ENCODE data around the gene GPR108. TPM values are rescaled to one million over a fixed set of nuclear protein-coding genes. Genes with fewer than 3 reads are reported as not detected.

Gene GPR108
- total and polyA plus RNA-seq, 2 of the 13 experiments (the other 11 are each of a cell fraction or from before 2014, with no cell fraction given) = 36.4 to 63.0 TPM

DNA sequence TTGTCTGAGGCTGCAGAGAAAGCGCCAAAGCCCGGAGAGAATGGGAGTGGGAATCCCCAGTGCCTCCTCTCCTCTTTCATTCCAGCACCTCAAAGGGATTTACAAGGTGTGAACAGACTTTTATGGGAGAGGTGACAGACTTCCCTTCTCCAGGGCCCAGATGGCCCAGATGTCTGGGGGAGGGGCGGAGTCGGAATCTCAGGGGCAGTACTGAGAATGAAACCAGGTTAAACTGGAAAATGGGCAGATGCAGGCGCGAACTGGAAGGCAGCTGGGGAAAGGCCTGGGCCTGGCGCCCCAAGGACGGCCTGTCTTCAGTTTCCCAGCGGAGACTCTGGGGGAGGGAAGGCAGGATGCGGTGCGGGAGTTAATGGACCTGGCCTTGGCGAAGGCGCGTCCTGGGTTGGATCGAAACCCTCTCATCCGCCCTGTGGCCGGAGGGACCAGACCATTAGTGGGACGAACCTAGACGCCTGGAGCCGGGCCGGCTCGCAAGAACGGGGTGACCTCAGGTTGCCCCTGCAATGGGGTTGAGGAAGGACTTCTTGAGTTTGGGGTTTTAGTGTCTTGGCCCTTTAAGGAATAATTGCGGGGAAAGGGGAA, 1.5 kb upstream of the GPR108 start (continued):
- TF ChIP-seq ZSCAN9 (CRISPR knock-in tag; IDR thresholded peaks at IDR 0.05; ENCODE audit: borderline replicate concordance) (no peak), SAFB2 (CRISPR knock-in tag; IDR thresholded peaks at IDR 0.05; ENCODE audit: borderline replicate concordance, low read depth) (no peak), ZNF780A (CRISPR knock-in tag; IDR thresholded peaks at IDR 0.05) (no peak), EZH2 (conservative IDR thresholded peaks at IDR 0.05; ENCODE audit: low read depth, low read length) (no peak), ZBTB21 (CRISPR knock-in tag; IDR thresholded peaks at IDR 0.05) (no peak), FIP1L1 (IDR thresholded peaks at IDR 0.05; ENCODE audit: borderline replicate concordance, insufficient read depth, low read depth, low read length) (no peak), PLRG1 (conservative IDR thresholded peaks at IDR 0.05) (no peak), HCFC1 (IDR thresholded peaks at IDR 0.05; ENCODE audit: low read depth, low read length) (no peak), RFXAP (CRISPR knock-in tag; IDR thresholded peaks at IDR 0.05; ENCODE audit: borderline replicate concordance) (0 out of 2 replicates have a peak, but pooled peaks have one; percentile 19), HOXA5 (CRISPR knock-in tag; IDR thresholded peaks at IDR 0.05) (0 out of 2 replicates have a peak, but pooled peaks have one; percentile 7), ZNF264 (CRISPR knock-in tag; IDR thresholded peaks at IDR 0.05) (no peak), ZNF501 (CRISPR knock-in tag; IDR thresholded peaks at IDR 0.05) (no peak), ZNF816 (CRISPR knock-in tag; IDR thresholded peaks at IDR 0.05; ENCODE audit: borderline replicate concordance) (no peak), KDM3A (CRISPR knock-in tag; IDR thresholded peaks at IDR 0.05; ENCODE audit: low read depth) (no peak), HOXA7 (CRISPR knock-in tag; IDR thresholded peaks at IDR 0.05) (no peak), ZFP90 (CRISPR knock-in tag; IDR thresholded peaks at IDR 0.05; ENCODE audit: borderline replicate concordance) (0 out of 2 replicates have a peak, but pooled peaks have one; percentile 41), PRMT3 (CRISPR knock-in tag; IDR thresholded peaks at IDR 0.05; ENCODE audit: borderline replicate concordance, low read depth) (no peak), ZNF382 (CRISPR knock-in tag; IDR thresholded peaks at IDR 0.05; ENCODE audit: borderline replicate concordance) (no peak), WIZ (CRISPR knock-in tag; IDR thresholded peaks at IDR 0.05) (no peak)
- TF ChIP-seq, protein P1, sequence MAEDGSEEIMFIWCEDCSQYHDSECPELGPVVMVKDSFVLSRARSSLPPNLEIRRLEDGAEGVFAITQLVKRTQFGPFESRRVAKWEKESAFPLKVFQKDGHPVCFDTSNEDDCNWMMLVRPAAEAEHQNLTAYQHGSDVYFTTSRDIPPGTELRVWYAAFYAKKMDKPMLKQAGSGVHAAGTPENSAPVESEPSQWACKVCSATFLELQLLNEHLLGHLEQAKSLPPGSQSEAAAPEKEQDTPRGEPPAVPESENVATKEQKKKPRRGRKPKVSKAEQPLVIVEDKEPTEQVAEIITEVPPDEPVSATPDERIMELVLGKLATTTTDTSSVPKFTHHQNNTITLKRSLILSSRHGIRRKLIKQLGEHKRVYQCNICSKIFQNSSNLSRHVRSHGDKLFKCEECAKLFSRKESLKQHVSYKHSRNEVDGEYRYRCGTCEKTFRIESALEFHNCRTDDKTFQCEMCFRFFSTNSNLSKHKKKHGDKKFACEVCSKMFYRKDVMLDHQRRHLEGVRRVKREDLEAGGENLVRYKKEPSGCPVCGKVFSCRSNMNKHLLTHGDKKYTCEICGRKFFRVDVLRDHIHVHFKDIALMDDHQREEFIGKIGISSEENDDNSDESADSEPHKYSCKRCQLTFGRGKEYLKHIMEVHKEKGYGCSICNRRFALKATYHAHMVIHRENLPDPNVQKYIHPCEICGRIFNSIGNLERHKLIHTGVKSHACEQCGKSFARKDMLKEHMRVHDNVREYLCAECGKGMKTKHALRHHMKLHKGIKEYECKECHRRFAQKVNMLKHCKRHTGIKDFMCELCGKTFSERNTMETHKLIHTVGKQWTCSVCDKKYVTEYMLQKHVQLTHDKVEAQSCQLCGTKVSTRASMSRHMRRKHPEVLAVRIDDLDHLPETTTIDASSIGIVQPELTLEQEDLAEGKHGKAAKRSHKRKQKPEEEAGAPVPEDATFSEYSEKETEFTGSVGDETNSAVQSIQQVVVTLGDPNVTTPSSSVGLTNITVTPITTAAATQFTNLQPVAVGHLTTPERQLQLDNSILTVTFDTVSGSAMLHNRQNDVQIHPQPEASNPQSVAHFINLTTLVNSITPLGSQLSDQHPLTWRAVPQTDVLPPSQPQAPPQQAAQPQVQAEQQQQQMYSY (CRISPR knock-in tag; IDR thresholded peaks at IDR 0.05) = peak; percentile 62
- TF ChIP-seq, protein P2, sequence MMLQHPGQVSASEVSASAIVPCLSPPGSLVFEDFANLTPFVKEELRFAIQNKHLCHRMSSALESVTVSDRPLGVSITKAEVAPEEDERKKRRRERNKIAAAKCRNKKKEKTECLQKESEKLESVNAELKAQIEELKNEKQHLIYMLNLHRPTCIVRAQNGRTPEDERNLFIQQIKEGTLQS (CRISPR knock-in tag; IDR thresholded peaks at IDR 0.05) = no peak
- TF ChIP-seq, protein P3, sequence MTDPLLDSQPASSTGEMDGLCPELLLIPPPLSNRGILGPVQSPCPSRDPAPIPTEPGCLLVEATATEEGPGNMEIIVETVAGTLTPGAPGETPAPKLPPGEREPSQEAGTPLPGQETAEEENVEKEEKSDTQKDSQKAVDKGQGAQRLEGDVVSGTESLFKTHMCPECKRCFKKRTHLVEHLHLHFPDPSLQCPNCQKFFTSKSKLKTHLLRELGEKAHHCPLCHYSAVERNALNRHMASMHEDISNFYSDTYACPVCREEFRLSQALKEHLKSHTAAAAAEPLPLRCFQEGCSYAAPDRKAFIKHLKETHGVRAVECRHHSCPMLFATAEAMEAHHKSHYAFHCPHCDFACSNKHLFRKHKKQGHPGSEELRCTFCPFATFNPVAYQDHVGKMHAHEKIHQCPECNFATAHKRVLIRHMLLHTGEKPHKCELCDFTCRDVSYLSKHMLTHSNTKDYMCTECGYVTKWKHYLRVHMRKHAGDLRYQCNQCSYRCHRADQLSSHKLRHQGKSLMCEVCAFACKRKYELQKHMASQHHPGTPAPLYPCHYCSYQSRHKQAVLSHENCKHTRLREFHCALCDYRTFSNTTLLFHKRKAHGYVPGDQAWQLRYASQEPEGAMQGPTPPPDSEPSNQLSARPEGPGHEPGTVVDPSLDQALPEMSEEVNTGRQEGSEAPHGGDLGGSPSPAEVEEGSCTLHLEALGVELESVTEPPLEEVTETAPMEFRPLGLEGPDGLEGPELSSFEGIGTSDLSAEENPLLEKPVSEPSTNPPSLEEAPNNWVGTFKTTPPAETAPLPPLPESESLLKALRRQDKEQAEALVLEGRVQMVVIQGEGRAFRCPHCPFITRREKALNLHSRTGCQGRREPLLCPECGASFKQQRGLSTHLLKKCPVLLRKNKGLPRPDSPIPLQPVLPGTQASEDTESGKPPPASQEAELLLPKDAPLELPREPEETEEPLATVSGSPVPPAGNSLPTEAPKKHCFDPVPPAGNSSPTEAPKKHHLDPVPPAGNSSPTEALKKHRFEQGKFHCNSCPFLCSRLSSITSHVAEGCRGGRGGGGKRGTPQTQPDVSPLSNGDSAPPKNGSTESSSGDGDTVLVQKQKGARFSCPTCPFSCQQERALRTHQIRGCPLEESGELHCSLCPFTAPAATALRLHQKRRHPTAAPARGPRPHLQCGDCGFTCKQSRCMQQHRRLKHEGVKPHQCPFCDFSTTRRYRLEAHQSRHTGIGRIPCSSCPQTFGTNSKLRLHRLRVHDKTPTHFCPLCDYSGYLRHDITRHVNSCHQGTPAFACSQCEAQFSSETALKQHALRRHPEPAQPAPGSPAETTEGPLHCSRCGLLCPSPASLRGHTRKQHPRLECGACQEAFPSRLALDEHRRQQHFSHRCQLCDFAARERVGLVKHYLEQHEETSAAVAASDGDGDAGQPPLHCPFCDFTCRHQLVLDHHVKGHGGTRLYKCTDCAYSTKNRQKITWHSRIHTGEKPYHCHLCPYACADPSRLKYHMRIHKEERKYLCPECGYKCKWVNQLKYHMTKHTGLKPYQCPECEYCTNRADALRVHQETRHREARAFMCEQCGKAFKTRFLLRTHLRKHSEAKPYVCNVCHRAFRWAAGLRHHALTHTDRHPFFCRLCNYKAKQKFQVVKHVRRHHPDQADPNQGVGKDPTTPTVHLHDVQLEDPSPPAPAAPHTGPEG (CRISPR knock-in tag; IDR thresholded peaks at IDR 0.05) = no peak
